Stimulated activated naive CD8-positive, alpha-beta T cell treated with anti-CD3 and anti-CD28 coated beads, Interleukin-15, Interleukin-2, amounts not matched to agents 100 ng/mL and 50 ng/mL, for 24 hours (primary cell): ENCODE measurements around the gene NXPH4.

ENCODE experiments used
- H3K27ac Mint-ChIP-seq: one replicate; pipeline ENCODE4 v1.8.0; 2021; ENCODE audit warnings: mild to moderate bottlenecking, mixed read lengths
- H3K27me3 Mint-ChIP-seq: one replicate; pipeline ENCODE4 v1.8.0; 2021; ENCODE audit warnings: mixed read lengths
- H3K36me3 Mint-ChIP-seq: one replicate; pipeline ENCODE4 v1.8.0; 2021; ENCODE audit warnings: low read depth, mixed read lengths
- H3K4me1 Mint-ChIP-seq: one replicate; pipeline ENCODE4 v1.8.0; 2021; ENCODE audit warnings: low read depth, mixed read lengths
- H3K4me3 Mint-ChIP-seq: one replicate; pipeline ENCODE4 v1.8.0; 2021; ENCODE audit warnings: mild to moderate bottlenecking, mixed read lengths
- H3K9me3 Mint-ChIP-seq: one replicate; pipeline ENCODE4 v1.8.0; 2021; ENCODE audit warnings: mixed read lengths

Gene NXPH4

GRCh38 chr12:57266681-57267080 is 50.1 kb downstream of the NXPH4 start:
- Mint-ChIP-seq H3K9me3 (no peaks in the 10 kb centered on the region), H3K27ac (peak overlapping the region; percentile 69), H3K36me3 (peaks cover 43% of the 10 kb centered on the region), H3K27me3 (no peaks in the 10 kb centered on the region), H3K4me1 (peaks cover 13% of the 10 kb centered on the region), H3K4me3 (no peak overlapping the region)

- Mint-ChIP-seq H3K27ac (peak overlapping the region; percentile 87), H3K27me3 (no peaks in the 10 kb centered on the region), H3K4me1 (peaks cover 13% of the 10 kb centered on the region), H3K9me3 (no peaks in the 10 kb centered on the region), H3K36me3 (peaks cover 44% of the 10 kb centered on the region), H3K4me3 (no peak overlapping the region)
Observed at GRCh38 chr12:57268264-57268663, 51.7 kb downstream of the NXPH4 start.

DNA sequence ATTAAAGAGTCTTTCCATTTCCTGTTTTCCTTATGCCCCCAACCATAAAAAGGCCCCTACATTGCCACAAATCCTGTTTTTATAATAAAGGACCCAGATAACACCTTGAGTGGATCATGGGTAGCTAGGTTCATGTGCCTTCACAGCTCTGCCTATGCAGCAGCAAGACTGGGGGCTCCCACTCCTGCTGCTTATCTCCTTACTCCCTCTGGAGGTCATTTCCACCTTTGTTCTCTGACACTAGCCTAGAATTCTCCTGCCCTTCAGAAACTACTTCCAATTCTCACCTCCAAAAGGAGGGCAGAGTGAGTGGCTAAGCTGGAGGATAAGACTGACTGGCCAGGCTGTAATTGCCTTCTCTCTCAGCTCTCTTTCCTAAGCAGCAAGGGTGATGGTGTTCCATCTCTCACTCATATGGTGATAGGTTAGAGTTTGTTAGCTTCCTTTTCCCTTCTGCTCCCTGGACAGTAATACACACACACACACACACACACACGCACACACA is 54.4 kb downstream of the NXPH4 start:
- Mint-ChIP-seq H3K27me3 (no peaks in the 10 kb centered on the region), H3K9me3 (no peaks in the 10 kb centered on the region), H3K4me1 (peaks cover 17% of the 10 kb centered on the region), H3K27ac (no peak overlapping the region), H3K4me3 (no peak overlapping the region), H3K36me3 (peaks cover 61% of the 10 kb centered on the region)

- H3K27ac Mint-ChIP-seq: no peak overlapping the region
- H3K4me3 Mint-ChIP-seq: no peak overlapping the region
- H3K4me1 Mint-ChIP-seq: peaks cover 17% of the 10 kb centered on the region
- H3K27me3 Mint-ChIP-seq: no peaks in the 10 kb centered on the region
- peaks cover 54% of the 10 kb centered on the region for H3K36me3 Mint-ChIP-seq
- H3K9me3 Mint-ChIP-seq: no peaks in the 10 kb centered on the region
Observed at GRCh38 chr12:57272337-57273151, 56.0 kb downstream of the NXPH4 start.

- H3K36me3 Mint-ChIP-seq: peaks cover 56% of the 10 kb centered on the region
- no peak overlapping the region for H3K27ac Mint-ChIP-seq
- H3K4me3 Mint-ChIP-seq: no peak overlapping the region
- H3K4me1 Mint-ChIP-seq: peaks cover 9% of the 10 kb centered on the region
- H3K9me3 Mint-ChIP-seq: no peaks in the 10 kb centered on the region
- no peaks in the 10 kb centered on the region for H3K27me3 Mint-ChIP-seq
Observed at GRCh38 chr12:57273516-57273915, 56.9 kb downstream of the NXPH4 start.
